Measurements from ENCODE around the gene CENPE. TPM values are rescaled to one million over a fixed set of nuclear protein-coding genes. Genes with fewer than 3 reads are reported as not detected.

The CENPE gene
- total and polyA plus RNA-seq, 2 of the 8 experiments (the other 6 are each of a cell fraction or from before 2014, with no cell fraction given) = 2.1 to 49.0 TPM

DNA sequence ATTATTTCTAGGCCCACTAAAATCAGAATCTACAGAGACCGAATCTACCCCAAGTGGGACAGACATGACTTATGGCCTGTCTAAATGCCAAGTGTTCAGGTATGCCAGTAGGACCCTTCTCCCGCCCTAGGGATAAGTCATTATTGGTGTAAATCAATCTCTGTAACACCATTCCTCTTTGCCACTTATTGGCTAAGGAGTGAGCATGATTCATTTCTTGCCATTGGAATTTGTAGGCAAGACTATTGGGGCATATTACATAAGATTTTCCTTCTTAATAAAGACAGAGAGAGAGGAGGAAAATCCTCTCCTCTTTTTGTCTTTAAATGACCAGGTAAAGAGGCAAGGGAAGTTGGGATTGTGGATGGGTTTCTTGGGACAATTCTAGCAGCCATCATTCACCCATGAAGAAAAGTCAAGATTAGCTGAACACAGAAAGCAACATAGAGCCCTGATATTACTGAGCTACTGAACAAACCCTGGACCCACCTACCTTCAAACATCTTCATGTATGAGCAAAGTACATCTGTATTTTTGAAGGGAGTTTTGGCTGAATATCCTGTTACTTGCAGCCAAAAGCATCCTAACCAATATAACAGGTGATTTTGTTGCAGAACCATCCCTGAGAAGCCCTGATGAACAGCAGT is 124.2 kb downstream of the CENPE start:
- H3K9ac ChIP-seq (replicated peaks in 1 of 4; ENCODE audit: extremely low read depth in 1 of 4, low read depth in 3 of 4, low read length in 3 of 4) = no peak overlapping the region
- FAIRE-seq (no peak), DNase-seq (ENCODE audit: low read depth in 1 of 2, low spot score in 2 of 2) (no peak)
- H2AK5ac ChIP-seq (ENCODE audit: low read depth, low read length) = no peak overlapping the region
- H2AFZ ChIP-seq (ENCODE audit: low read length) = no peak overlapping the region
- H3K27me3 ChIP-seq (replicated peaks in 1 of 4; ENCODE audit: control insufficient read depth in 3 of 4, extremely low read depth in 1 of 4, insufficient read depth in 3 of 4, low read length in 3 of 4) = peaks cover 0 to 15% (median 13%) of the 10 kb centered on the region in 4 experiments; a peak in 4 of 7 replicates
- no peaks in the 10 kb centered on the region for H3K79me2 ChIP-seq (ENCODE audit: control insufficient read depth in 1 of 2, insufficient read depth in 2 of 2, low read length in 2 of 2)
- 95% methylated on average over 2 of the region's 2 CpGs; no CpG with 5 or more reads in 1 of the 2 experiments for WGBS, 2 experiments (ENCODE audit: extremely low coverage in 1 of 2, insufficient coverage in 1 of 2, insufficient read length in 1 of 2, insufficient replicate concordance in 2 of 2, low coverage in 1 of 2, low lambda C conversion rate in 2 of 2, missing lambda C conversion rate in 1 of 2)
- no peak overlapping the region for H2BK12ac ChIP-seq (ENCODE audit: low read depth, low read length)
- H4K91ac ChIP-seq (replicated peaks; ENCODE audit: insufficient read length, low read length) = no peak overlapping the region
- H3K18ac ChIP-seq (ENCODE audit: extremely low read depth, low read length) = no peak overlapping the region
- H3K14ac ChIP-seq (ENCODE audit: insufficient read length) = no peak overlapping the region
- no peak overlapping the region for H4K8ac ChIP-seq (ENCODE audit: extremely low read depth, insufficient read depth, low read length)
- no peak overlapping the region for H3K27ac ChIP-seq (ENCODE audit: low read depth, low read length)
- peaks cover 0 to 3% (median under 1%) of the 10 kb centered on the region in 4 experiments; a peak in 2 of 7 replicates for H3K4me1 ChIP-seq (replicated peaks in 1 of 4; ENCODE audit: control insufficient read depth in 3 of 4, insufficient read depth in 4 of 4, low read length in 3 of 4)
- no peak overlapping the region for H2BK120ac ChIP-seq (replicated peaks; ENCODE audit: low read depth, low read length)
- H3K4ac ChIP-seq (replicated peaks; ENCODE audit: insufficient read length, low read depth, low read length) = no peak overlapping the region
- H3K36me3 ChIP-seq (ENCODE audit: control insufficient read depth in 2 of 4, insufficient read depth in 4 of 4, low read length in 3 of 4) = no peaks in the 10 kb centered on the region
- no peak overlapping the region for H2BK5ac ChIP-seq (ENCODE audit: low read depth, low read length)
- peaks cover 3% of the 10 kb centered on the region; the same call in 1 of the 2 replicates for H3K23me2 ChIP-seq (ENCODE audit: low read depth, low read length)
- H3K4me3 ChIP-seq (ENCODE audit: extremely low read depth in 1 of 4, insufficient read depth in 2 of 4, low read depth in 3 of 4, low read length in 4 of 4) = no peak overlapping the region
- no peak overlapping the region for H4K5ac ChIP-seq (ENCODE audit: insufficient read length, low read depth, low read length)
- H2BK20ac ChIP-seq (ENCODE audit: low read length) = no peak overlapping the region
- peaks cover 0 to 2% of the 10 kb centered on the region in 2 experiments for H4K20me1 ChIP-seq (replicated peaks in 1 of 2; ENCODE audit: control insufficient read depth in 1 of 2, insufficient read depth in 2 of 2, low read length in 2 of 2)
- no peaks in the 10 kb centered on the region for H3K79me1 ChIP-seq (ENCODE audit: low read depth, low read length)
- no peak overlapping the region for H3K56ac ChIP-seq (replicated peaks; ENCODE audit: insufficient read length, low read depth, low read length)
- H3K23ac ChIP-seq (ENCODE audit: insufficient read length) = no peak overlapping the region
- no peak overlapping the region for H3K4me2 ChIP-seq (ENCODE audit: insufficient read depth in 1 of 2, low read depth in 2 of 2, low read length in 2 of 2)
- POLR2A ChIA-PET (ENCODE audit: partially characterized antibody) = no interaction called here
- H2BK15ac ChIP-seq (ENCODE audit: low read length) = no peak overlapping the region
- CTCF ChIA-PET (ENCODE audit: partially characterized antibody) = no interaction called here
- H3K9me3 ChIP-seq (ENCODE audit: insufficient read depth in 2 of 2, low read depth in 1 of 2, low read length in 1 of 2) = no peaks in the 10 kb centered on the region
- no peak for TF ChIP-seq YY1 (IDR thresholded peaks at IDR 0.05; ENCODE audit: low read depth, low read length)
- no peak for TF ChIP-seq GTF2F1 (IDR thresholded peaks at IDR 0.05; ENCODE audit: borderline replicate concordance, low read depth, low read length)
- TF ChIP-seq, protein P1, sequence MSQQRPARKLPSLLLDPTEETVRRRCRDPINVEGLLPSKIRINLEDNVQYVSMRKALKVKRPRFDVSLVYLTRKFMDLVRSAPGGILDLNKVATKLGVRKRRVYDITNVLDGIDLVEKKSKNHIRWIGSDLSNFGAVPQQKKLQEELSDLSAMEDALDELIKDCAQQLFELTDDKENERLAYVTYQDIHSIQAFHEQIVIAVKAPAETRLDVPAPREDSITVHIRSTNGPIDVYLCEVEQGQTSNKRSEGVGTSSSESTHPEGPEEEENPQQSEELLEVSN (IDR thresholded peaks at IDR 0.05) = no peak
- TF ChIP-seq, protein P2, sequence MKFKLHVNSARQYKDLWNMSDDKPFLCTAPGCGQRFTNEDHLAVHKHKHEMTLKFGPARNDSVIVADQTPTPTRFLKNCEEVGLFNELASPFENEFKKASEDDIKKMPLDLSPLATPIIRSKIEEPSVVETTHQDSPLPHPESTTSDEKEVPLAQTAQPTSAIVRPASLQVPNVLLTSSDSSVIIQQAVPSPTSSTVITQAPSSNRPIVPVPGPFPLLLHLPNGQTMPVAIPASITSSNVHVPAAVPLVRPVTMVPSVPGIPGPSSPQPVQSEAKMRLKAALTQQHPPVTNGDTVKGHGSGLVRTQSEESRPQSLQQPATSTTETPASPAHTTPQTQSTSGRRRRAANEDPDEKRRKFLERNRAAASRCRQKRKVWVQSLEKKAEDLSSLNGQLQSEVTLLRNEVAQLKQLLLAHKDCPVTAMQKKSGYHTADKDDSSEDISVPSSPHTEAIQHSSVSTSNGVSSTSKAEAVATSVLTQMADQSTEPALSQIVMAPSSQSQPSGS (IDR thresholded peaks at IDR 0.05; ENCODE audit: low read length) = no peak
- no peak for TF ChIP-seq RAD21 (IDR thresholded peaks at IDR 0.05 in 1 of 2, conservative IDR thresholded peaks at IDR 0.05 in 1 of 2; ENCODE audit: low read depth in 2 of 2, low read length in 2 of 2)
- TF ChIP-seq TAF1 (IDR thresholded peaks at IDR 0.05; ENCODE audit: low read depth, low read length) = no peak
- no peak for TF ChIP-seq CBX5 (IDR thresholded peaks at IDR 0.05; ENCODE audit: low read depth, low read length)
- no peak for TF ChIP-seq TCF12 (IDR thresholded peaks at IDR 0.05; ENCODE audit: low read depth, low read length)
- TF ChIP-seq CHD1 (IDR thresholded peaks at IDR 0.05; ENCODE audit: low read depth, low read length) = no peak
- no peak for TF ChIP-seq BCL11A (IDR thresholded peaks at IDR 0.05; ENCODE audit: low read depth in 2 of 2, low read length in 2 of 2)
- TF ChIP-seq EGR1 (IDR thresholded peaks at IDR 0.05; ENCODE audit: borderline replicate concordance, low read depth, low read length) = no peak

Measured in H1 (cell line).